SK-N-SH (cell line): ENCODE results near the gene HSPA4. TPM values are rescaled to one million over a fixed set of nuclear protein-coding genes. Genes with fewer than 3 reads are reported as not detected.

Experiments
- CHD2 ChIP-seq: fragments of 150-350 bp; IDR thresholded peaks from 2 replicates; pipeline ENCODE4 v1.6.1; 2018; ENCODE audit warnings: low read length; ENCODE audit not compliant: partially characterized antibody
- EZH2phosphoT487 ChIP-seq: fragments of 200-600 bp; sonication (generic); IDR thresholded peaks from 2 replicates; pipeline ENCODE4 v1.6.1; 2017; ENCODE audit warnings: low read depth, mixed run types, mild to moderate bottlenecking, antibody characterized with exemption, moderate library complexity, borderline replicate concordance
- FOSL2 ChIP-seq: IDR thresholded peaks from 2 replicates; pipeline ENCODE4 v1.4.0; 2012; ENCODE audit warnings: low read depth, mild to moderate bottlenecking, moderate library complexity, borderline replicate concordance
- GABPA ChIP-seq: IDR thresholded peaks from 2 replicates; pipeline ENCODE4 v1.4.0; 2012; ENCODE audit warnings: low read depth, mild to moderate bottlenecking
- GATA2 ChIP-seq: sonication (generic); formaldehyde crosslinking; IDR thresholded peaks from 2 replicates; pipeline ENCODE4 v1.5.0; 2020; ENCODE audit warnings: mild to moderate bottlenecking, missing genetic modification reagents
- JUND ChIP-seq: IDR thresholded peaks from 2 replicates; pipeline ENCODE4 v1.4.0; 2012
- MAX ChIP-seq: IDR thresholded peaks from 2 replicates; pipeline ENCODE4 v1.4.0; 2012; ENCODE audit warnings: low read depth
- MEF2A ChIP-seq: IDR thresholded peaks from 2 replicates; pipeline ENCODE4 v1.4.0; 2012; ENCODE audit warnings: low read depth, borderline replicate concordance
- MXI1 ChIP-seq: IDR thresholded peaks from 2 replicates; pipeline ENCODE4 v1.6.1; 2012; ENCODE audit warnings: mild to moderate bottlenecking, low read depth, low read length, improper control_type of control experiment
- NRF1 ChIP-seq: IDR thresholded peaks from 2 replicates; pipeline ENCODE4 v1.6.1; 2012; ENCODE audit warnings: low read depth, mild to moderate bottlenecking, low read length
- PBX3 ChIP-seq: IDR thresholded peaks from 2 replicates; pipeline ENCODE4; 2012
- POLR2AphosphoS5 ChIP-seq: IDR thresholded peaks from 2 replicates; pipeline ENCODE4 v1.6.1; 2012; ENCODE audit warnings: low read depth, low read length
- RAD21 ChIP-seq: IDR thresholded peaks from 2 replicates; pipeline ENCODE4 v1.6.1; 2012; ENCODE audit warnings: mild to moderate bottlenecking, low read length
- RCOR1 ChIP-seq: fragments of 150-350 bp; IDR thresholded peaks from 2 replicates; pipeline ENCODE4 v1.6.1; 2017; ENCODE audit warnings: antibody characterized with exemption, low read length
- REST ChIP-seq: IDR thresholded peaks from 2 replicates; pipeline ENCODE4 v1.6.1; 2012; ENCODE audit warnings: mild to moderate bottlenecking, low read depth, low read length, moderate library complexity
- RFX5 ChIP-seq: IDR thresholded peaks from 2 replicates; pipeline ENCODE4 v1.6.1; 2012; ENCODE audit warnings: mild to moderate bottlenecking, improper control_type of control experiment, low read length
- SIN3A ChIP-seq: IDR thresholded peaks from 2 replicates; pipeline ENCODE4 v1.6.1; 2012; ENCODE audit warnings: low read depth, mild to moderate bottlenecking, low read length, moderate library complexity, borderline replicate concordance
- TCF12 ChIP-seq: IDR thresholded peaks from 2 replicates; pipeline ENCODE4 v1.4.0; 2012
- TEAD4 ChIP-seq: IDR thresholded peaks from 2 replicates; pipeline ENCODE4 v1.4.0; 2012; ENCODE audit warnings: mild to moderate bottlenecking, borderline replicate concordance; ENCODE audit not compliant: insufficient read depth
- YY1 ChIP-seq: IDR thresholded peaks from 2 replicates; pipeline ENCODE4 v1.4.0; 2012; ENCODE audit warnings: low read depth, mild to moderate bottlenecking
- polyA plus RNA-seq, 3 experiments: library from polyadenylated mRNA; depleted of rRNA; stranded (reverse); fragments of >200 nt; gene quantifications; 2 replicates each; pipeline ENCODE4 v1.2.3, GENCODE V29; 2012
- TF ChIP-seq, protein P1 (sequence below): IDR thresholded peaks from 2 replicates; pipeline ENCODE4 v1.4.0; 2012; ENCODE audit warnings: low read depth, borderline replicate concordance
- TF ChIP-seq, protein P2 (sequence below): fragments of 150-350 bp; IDR thresholded peaks from 2 replicates; pipeline ENCODE4 v1.6.1; 2016; ENCODE audit warnings: mild to moderate bottlenecking, low read depth, low read length

HSPA4 gene
- polyA plus RNA-seq, 1 of the 3 experiments (the other 2 are of a cell fraction) = 18.8 TPM

DNA sequence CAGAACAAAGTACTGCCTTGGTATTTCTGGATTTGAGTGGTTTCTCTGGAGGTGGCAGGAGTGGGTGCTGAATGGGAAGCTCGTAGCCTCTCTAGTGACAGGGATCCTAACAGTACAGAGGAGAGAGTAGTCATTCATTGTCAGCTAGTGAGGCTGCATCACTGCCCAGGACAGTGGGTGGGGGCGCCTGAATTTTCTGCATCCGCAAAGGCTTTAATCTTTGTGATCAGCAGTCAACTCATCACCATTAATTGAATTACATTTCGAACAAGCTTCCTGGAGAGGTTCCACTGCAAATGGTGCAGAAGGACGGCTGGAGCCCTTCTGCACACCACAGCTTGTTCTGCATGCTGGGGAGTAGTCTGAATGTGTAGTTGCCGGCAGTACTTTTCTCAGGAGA lies 77.5 kb downstream of the HSPA4 start (continued):
- TF ChIP-seq RCOR1 = peak; percentile 69
- TF ChIP-seq YY1 = no peak
- no peak for TF ChIP-seq PBX3
- TF ChIP-seq REST = no peak
- TF ChIP-seq MAX = no peak
- no peak for TF ChIP-seq POLR2AphosphoS5
- no peak for TF ChIP-seq TCF12
- TF ChIP-seq FOSL2 = no peak
- no peak for TF ChIP-seq RFX5
- TF ChIP-seq GATA2 (CRISPR knock-in tag) = peak; percentile 79
- TF ChIP-seq TEAD4 = no peak
- TF ChIP-seq, protein P1, sequence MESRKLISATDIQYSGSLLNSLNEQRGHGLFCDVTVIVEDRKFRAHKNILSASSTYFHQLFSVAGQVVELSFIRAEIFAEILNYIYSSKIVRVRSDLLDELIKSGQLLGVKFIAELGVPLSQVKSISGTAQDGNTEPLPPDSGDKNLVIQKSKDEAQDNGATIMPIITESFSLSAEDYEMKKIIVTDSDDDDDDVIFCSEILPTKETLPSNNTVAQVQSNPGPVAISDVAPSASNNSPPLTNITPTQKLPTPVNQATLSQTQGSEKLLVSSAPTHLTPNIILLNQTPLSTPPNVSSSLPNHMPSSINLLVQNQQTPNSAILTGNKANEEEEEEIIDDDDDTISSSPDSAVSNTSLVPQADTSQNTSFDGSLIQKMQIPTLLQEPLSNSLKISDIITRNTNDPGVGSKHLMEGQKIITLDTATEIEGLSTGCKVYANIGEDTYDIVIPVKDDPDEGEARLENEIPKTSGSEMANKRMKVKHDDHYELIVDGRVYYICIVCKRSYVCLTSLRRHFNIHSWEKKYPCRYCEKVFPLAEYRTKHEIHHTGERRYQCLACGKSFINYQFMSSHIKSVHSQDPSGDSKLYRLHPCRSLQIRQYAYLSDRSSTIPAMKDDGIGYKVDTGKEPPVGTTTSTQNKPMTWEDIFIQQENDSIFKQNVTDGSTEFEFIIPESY = no peak
- TF ChIP-seq EZH2phosphoT487 = no peak
- TF ChIP-seq CHD2 = peak; percentile 32
- TF ChIP-seq MXI1 = no peak
- TF ChIP-seq MEF2A = no peak
- no peak for TF ChIP-seq SIN3A
- no peak for TF ChIP-seq GABPA
- TF ChIP-seq, protein P2, sequence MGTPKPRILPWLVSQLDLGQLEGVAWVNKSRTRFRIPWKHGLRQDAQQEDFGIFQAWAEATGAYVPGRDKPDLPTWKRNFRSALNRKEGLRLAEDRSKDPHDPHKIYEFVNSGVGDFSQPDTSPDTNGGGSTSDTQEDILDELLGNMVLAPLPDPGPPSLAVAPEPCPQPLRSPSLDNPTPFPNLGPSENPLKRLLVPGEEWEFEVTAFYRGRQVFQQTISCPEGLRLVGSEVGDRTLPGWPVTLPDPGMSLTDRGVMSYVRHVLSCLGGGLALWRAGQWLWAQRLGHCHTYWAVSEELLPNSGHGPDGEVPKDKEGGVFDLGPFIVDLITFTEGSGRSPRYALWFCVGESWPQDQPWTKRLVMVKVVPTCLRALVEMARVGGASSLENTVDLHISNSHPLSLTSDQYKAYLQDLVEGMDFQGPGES = no peak
- no peak for TF ChIP-seq JUND
- TF ChIP-seq RAD21 = peak; percentile 30
- no peak for TF ChIP-seq NRF1
